Measurements from ENCODE around the gene PLXND1. TPM values are rescaled to one million over a fixed set of nuclear protein-coding genes. Genes with fewer than 3 reads are reported as not detected.
"Not testable (repeated sequence)": the region's sequence is repeated elsewhere in the genome, so short reads cannot be mapped to it uniquely, and the experiment has no call there.

PLXND1 gene
- polyA plus RNA-seq, 1 donor: 51.2 TPM

- peaks cover 6% of the 10 kb centered on the region for H3K4me1 ChIP-seq (ENCODE audit: control insufficient read depth, insufficient read depth, low read length)
- WGBS (ENCODE audit: insufficient coverage, low lambda C conversion rate): 80% methylated on average over 2 of the region's 5 CpGs
- no peak overlapping the region for H3K27ac ChIP-seq (ENCODE audit: low read length)
- no peaks in the 10 kb centered on the region for H3K27me3 ChIP-seq (ENCODE audit: control insufficient read depth, insufficient read depth, low read length)
- no peaks in the 10 kb centered on the region for H3K36me3 ChIP-seq (ENCODE audit: control insufficient read depth, insufficient read depth, low read length)
- H3K4me3 ChIP-seq (ENCODE audit: low read length): no peak overlapping the region
- no peak for DNase-seq
- no peaks in the 10 kb centered on the region for H3K9me3 ChIP-seq (ENCODE audit: control insufficient read depth, low read depth, low read length)
Observed at GRCh38 chr3:129645286-129645685, 38.8 kb upstream of the PLXND1 start.

DNA sequence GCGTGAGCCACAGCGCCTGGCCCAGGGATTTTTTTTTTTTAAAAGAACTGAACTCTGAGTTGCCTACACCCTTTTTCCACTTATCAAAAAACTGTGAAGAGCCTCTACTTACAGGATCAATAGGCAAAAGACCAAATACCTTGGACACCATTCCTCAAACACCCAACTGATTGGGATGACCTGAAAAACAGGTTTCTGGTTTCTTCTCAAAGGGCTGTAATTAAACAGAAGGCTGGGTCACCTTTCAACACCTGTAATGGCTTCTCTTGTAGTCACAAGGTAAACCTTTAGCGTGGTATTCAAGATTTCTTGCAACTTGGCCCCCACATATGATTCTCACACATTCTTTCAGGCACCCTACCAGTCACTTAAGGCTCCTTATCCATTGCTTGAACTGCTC lies 38.4 kb upstream of the PLXND1 start:
- Histone ChIP-seq H3K9me3 (ENCODE audit: control insufficient read depth, low read depth, low read length) (no peaks in the 10 kb centered on the region), H3K4me1 (ENCODE audit: control insufficient read depth, insufficient read depth, low read length) (peaks cover 6% of the 10 kb centered on the region), H3K4me3 (ENCODE audit: low read length) (no peak overlapping the region), H3K36me3 (ENCODE audit: control insufficient read depth, insufficient read depth, low read length) (no peaks in the 10 kb centered on the region), H3K27ac (ENCODE audit: low read length) (no peak overlapping the region), H3K27me3 (ENCODE audit: control insufficient read depth, insufficient read depth, low read length) (no peaks in the 10 kb centered on the region)
- DNase-seq: no peak
- WGBS (ENCODE audit: insufficient coverage, low lambda C conversion rate): no CpG with 5 or more reads among the region's 3 CpGs

DNA sequence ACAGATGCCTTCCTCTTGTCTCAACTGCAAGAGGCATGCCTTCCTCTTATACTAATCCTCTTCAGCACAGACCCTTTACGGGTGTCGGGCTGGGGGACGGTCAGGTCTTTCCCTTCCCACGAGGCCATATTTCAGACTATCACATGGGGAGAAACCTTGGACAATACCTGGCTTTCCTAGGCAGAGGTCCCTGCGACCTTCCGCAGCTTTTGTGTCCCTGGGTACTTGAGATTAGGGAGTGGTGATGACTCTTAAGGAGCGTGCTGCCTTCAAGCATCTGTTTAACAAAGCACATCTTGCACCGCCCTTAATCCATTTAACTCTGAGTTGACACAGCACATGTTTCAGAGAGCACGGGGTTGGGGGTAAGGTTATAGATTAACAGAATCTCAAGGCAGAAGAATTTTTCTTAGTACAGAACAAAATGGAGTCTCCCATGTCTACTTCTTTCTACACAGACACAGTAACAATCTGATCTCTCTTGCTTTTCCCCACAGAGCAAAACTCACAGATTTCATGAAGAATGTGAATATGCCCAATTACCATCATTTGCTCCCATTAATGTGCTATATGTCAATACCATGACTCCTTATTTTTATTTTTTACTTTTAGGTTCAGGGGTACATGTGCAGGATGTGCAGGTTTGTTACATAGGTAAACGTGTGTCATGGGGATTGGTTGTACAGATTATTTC lies 35.2 kb upstream of the PLXND1 start:
- not testable (repeated sequence) for H3K36me3 ChIP-seq (ENCODE audit: control insufficient read depth, insufficient read depth, low read length); H3K9me3 ChIP-seq (ENCODE audit: control insufficient read depth, low read depth, low read length); H3K4me3 ChIP-seq (ENCODE audit: low read length); H3K4me1 ChIP-seq (ENCODE audit: control insufficient read depth, insufficient read depth, low read length); H3K27me3 ChIP-seq (ENCODE audit: control insufficient read depth, insufficient read depth, low read length); DNase-seq
- peak overlapping the region; percentile 53 for H3K27ac ChIP-seq (ENCODE audit: low read length)
- no CpG with 5 or more reads among the region's 10 CpGs for WGBS (ENCODE audit: insufficient coverage, low lambda C conversion rate)

DNA sequence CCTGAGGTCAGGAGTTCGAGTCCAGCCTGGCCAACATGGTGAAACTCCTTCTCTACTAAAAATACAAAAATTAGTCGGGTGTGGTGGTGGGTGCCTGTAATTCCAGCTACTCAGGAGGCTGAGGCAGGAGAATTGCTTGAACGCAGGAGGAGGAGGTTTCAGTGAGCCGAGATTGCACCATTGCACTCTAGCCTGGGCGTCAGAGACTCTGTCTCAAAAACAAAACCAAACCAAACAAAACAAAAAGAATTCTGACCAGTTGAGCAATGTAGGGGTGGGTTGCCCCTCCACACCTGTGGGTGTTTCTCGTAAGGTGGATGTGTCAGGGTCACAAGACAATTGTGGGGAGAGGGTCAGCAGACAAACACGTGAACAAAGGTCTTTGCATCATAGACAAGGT lies 34.5 kb upstream of the PLXND1 start:
- not testable (repeated sequence) for H3K27me3 ChIP-seq (ENCODE audit: control insufficient read depth, insufficient read depth, low read length); H3K36me3 ChIP-seq (ENCODE audit: control insufficient read depth, insufficient read depth, low read length); H3K4me3 ChIP-seq (ENCODE audit: low read length); H3K4me1 ChIP-seq (ENCODE audit: control insufficient read depth, insufficient read depth, low read length); H3K9me3 ChIP-seq (ENCODE audit: control insufficient read depth, low read depth, low read length)
- 60% methylated on average over 2 of the region's 7 CpGs for WGBS (ENCODE audit: insufficient coverage, low lambda C conversion rate)
- DNase-seq: peak in 1 of 2 donors; percentile 43
- peak overlapping the region; percentile 27 for H3K27ac ChIP-seq (ENCODE audit: low read length)

- Histone ChIP-seq H3K4me3 (ENCODE audit: low read length) (no peak overlapping the region), H3K27ac (ENCODE audit: low read length) (no peak overlapping the region), H3K27me3 (ENCODE audit: control insufficient read depth, insufficient read depth, low read length) (no peaks in the 10 kb centered on the region), H3K36me3 (ENCODE audit: control insufficient read depth, insufficient read depth, low read length) (no peaks in the 10 kb centered on the region), H3K9me3 (ENCODE audit: control insufficient read depth, low read depth, low read length) (no peaks in the 10 kb centered on the region), H3K4me1 (ENCODE audit: control insufficient read depth, insufficient read depth, low read length) (peaks cover 16% of the 10 kb centered on the region)
- WGBS (ENCODE audit: insufficient coverage, low lambda C conversion rate): 80% methylated on average over 1 of the region's 3 CpGs
- DNase-seq: no peak
Observed at GRCh38 chr3:129638481-129638880, 32.0 kb upstream of the PLXND1 start.

GRCh38 chr3:129636082-129636481 lies 29.6 kb upstream of the PLXND1 start:
- H3K27ac ChIP-seq (ENCODE audit: low read length): peak overlapping the region; percentile 81
- no CpG with 5 or more reads among the region's 3 CpGs for WGBS (ENCODE audit: insufficient coverage, low lambda C conversion rate)

DNA sequence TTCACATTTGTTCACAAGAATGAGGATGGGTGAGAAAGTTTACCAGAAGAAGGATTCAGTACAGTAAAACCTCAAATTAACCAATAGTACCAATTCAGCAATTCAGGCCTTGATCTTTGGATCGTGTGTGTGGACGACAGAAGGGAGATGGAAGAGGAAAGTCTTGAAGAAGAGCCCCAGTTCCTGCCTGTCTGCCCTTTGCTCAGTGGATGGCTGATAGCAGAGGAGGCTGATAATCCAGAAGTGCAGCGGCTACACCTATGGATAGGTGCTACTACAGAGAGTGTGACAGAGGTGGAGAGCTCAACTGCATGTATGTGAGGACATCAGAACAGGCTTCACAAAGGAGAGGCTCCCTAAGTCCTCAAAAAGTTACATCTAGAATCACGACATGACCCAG lies 29.2 kb upstream of the PLXND1 start:
- Histone ChIP-seq H3K27me3 (ENCODE audit: control insufficient read depth, insufficient read depth, low read length) (no peaks in the 10 kb centered on the region), H3K4me1 (ENCODE audit: control insufficient read depth, insufficient read depth, low read length) (peaks cover 17% of the 10 kb centered on the region), H3K27ac (ENCODE audit: low read length) (peak overlapping the region; percentile 81), H3K9me3 (ENCODE audit: control insufficient read depth, low read depth, low read length) (no peaks in the 10 kb centered on the region), H3K36me3 (ENCODE audit: control insufficient read depth, insufficient read depth, low read length) (no peaks in the 10 kb centered on the region), H3K4me3 (ENCODE audit: low read length) (no peak overlapping the region)
- WGBS (ENCODE audit: insufficient coverage, low lambda C conversion rate): no CpG with 5 or more reads among the region's 4 CpGs
- peak; percentile 66 to 79 for DNase-seq

More at GRCh38 chr3:129636082-129636481, 29.6 kb upstream of the PLXND1 start:
- peaks cover 17% of the 10 kb centered on the region for H3K4me1 ChIP-seq (ENCODE audit: control insufficient read depth, insufficient read depth, low read length)
- H3K4me3 ChIP-seq (ENCODE audit: low read length): no peak overlapping the region
- H3K36me3 ChIP-seq (ENCODE audit: control insufficient read depth, insufficient read depth, low read length): no peaks in the 10 kb centered on the region
- no peaks in the 10 kb centered on the region for H3K9me3 ChIP-seq (ENCODE audit: control insufficient read depth, low read depth, low read length)
- DNase-seq: no peak
- no peaks in the 10 kb centered on the region for H3K27me3 ChIP-seq (ENCODE audit: control insufficient read depth, insufficient read depth, low read length)

DNA sequence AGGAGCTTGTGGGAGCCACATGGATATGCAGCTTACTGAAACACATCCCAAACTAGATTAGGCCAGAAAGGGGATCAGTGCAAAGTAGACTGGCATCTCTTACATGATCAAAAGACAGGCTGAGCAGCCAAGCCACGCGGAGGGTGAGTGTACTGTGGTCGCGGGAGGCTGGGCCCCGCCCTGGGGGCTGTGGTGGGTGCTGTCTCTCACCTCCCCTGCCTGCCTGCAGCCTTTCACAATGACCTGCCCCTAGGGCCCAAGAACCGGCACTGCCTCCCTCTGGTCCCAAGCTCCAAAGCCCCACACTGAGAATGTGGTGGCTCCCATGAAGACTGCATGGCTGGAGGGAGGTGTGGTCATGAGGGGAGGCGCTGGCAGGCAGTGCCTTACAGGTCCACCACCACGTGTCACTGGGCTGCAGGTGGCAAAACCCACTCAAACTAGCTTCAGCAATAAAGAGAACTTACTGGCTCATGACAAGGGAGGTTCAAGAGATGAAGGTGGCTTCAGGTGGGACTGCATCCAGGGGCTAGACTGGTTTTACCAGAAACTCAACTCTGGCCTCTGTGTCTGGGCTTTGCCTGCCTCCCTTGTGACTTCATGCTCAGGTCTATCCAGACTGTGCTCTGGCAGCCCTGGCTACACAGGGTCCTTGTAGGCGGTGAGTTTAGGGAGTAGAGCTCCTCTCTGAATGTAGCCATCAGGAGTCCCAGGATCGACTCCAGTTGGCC lies 27.4 kb upstream of the PLXND1 start:
- H3K27ac ChIP-seq (ENCODE audit: low read length): no peak overlapping the region
- WGBS (ENCODE audit: insufficient coverage, low lambda C conversion rate): no CpG with 5 or more reads among the region's 10 CpGs
- no peaks in the 10 kb centered on the region for H3K9me3 ChIP-seq (ENCODE audit: control insufficient read depth, low read depth, low read length)
- no peak overlapping the region for H3K4me3 ChIP-seq (ENCODE audit: low read length)
- H3K27me3 ChIP-seq (ENCODE audit: control insufficient read depth, insufficient read depth, low read length): no peaks in the 10 kb centered on the region
- DNase-seq: no peak
- peaks cover 17% of the 10 kb centered on the region for H3K4me1 ChIP-seq (ENCODE audit: control insufficient read depth, insufficient read depth, low read length)
- H3K36me3 ChIP-seq (ENCODE audit: control insufficient read depth, insufficient read depth, low read length): no peaks in the 10 kb centered on the region

DNA sequence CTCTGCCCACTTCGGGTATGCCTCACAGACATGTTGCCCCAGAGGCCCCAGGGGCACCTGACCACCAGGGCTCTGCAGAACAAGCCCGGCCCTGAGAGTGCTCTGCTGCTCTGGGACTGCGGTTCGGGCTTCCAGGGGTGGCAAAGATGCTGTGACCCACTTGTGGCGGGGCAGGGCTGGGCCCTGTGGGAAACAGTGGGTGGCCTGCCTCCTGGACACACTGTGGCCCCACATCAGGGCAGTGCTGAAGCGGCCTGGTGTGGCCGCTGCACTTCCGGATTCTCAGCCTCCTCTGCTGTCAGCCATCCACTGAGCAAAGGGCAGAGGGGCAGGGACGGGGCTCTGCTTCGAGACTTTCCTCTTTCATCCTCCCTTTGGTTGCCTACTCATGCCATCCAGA lies 26.5 kb upstream of the PLXND1 start:
- no CpG with 5 or more reads among the region's 10 CpGs for WGBS (ENCODE audit: insufficient coverage, low lambda C conversion rate)
- DNase-seq: peak; percentile 28 to 51

DNA sequence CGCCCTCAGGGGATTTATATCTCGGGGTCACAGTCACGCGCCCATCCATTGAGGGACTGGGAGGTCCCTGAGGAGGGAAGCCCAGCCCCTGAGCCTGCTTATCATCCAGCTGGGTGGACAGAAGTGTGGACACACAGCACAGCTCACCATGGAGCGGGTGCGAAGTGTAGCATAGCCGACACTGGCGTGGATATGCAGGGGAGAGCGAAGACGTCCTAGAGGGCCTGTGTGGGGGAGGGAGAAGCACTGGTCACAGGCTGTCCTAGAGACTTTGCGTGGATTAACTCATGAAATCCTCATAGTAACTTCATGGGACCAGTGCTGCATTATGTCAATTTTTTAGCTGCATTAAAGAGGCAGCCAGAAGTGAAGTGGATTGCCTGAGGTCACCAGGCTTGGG lies 26.1 kb upstream of the PLXND1 start:
- Histone ChIP-seq H3K36me3 (ENCODE audit: control insufficient read depth, insufficient read depth, low read length) (no peaks in the 10 kb centered on the region), H3K4me1 (ENCODE audit: control insufficient read depth, insufficient read depth, low read length) (peaks cover 17% of the 10 kb centered on the region), H3K27me3 (ENCODE audit: control insufficient read depth, insufficient read depth, low read length) (no peaks in the 10 kb centered on the region), H3K9me3 (ENCODE audit: control insufficient read depth, low read depth, low read length) (no peaks in the 10 kb centered on the region), H3K4me3 (ENCODE audit: low read length) (no peak overlapping the region), H3K27ac (ENCODE audit: low read length) (no peak overlapping the region)
- no CpG with 5 or more reads among the region's 11 CpGs for WGBS (ENCODE audit: insufficient coverage, low lambda C conversion rate)
- DNase-seq: no peak

More for the DNA sequence above, 26.5 kb upstream of the PLXND1 start:
- no peaks in the 10 kb centered on the region for H3K9me3 ChIP-seq (ENCODE audit: control insufficient read depth, low read depth, low read length)
- no peak overlapping the region for H3K4me3 ChIP-seq (ENCODE audit: low read length)
- H3K36me3 ChIP-seq (ENCODE audit: control insufficient read depth, insufficient read depth, low read length): no peaks in the 10 kb centered on the region
- no peaks in the 10 kb centered on the region for H3K27me3 ChIP-seq (ENCODE audit: control insufficient read depth, insufficient read depth, low read length)
- no peak overlapping the region for H3K27ac ChIP-seq (ENCODE audit: low read length)
- H3K4me1 ChIP-seq (ENCODE audit: control insufficient read depth, insufficient read depth, low read length): peaks cover 17% of the 10 kb centered on the region

Data from large intestine (tissue), 3 donors.